Naive B cell (primary cell): ENCODE results near the gene PATJ. TPM values are rescaled to one million over a fixed set of nuclear protein-coding genes. Genes with fewer than 3 reads are reported as not detected.

Source experiments
- ATAC-seq, 2 donors: fragments of 150-1000 bp; cut with Tn5 transposase; 2 replicates each; pipeline ENCODE4 v1.10.0; 2021; ENCODE audit warnings: low read depth in 2 of 2, mild to moderate bottlenecking in 2 of 2, moderate library complexity in 2 of 2
- DNase-seq: peaks from one replicate; pipeline ENCODE4 v3.0.0; 2022
- H3K27ac Mint-ChIP-seq, 6 donors: one replicate each; pipeline ENCODE4 v1.8.0; 2020 to 2022; ENCODE audit warnings: mild to moderate bottlenecking in 6 of 6, mixed read lengths in 6 of 6, moderate library complexity in 5 of 6, inconsistent platforms in 2 of 6
- H3K27me3 Mint-ChIP-seq, 3 donors: one replicate each; pipeline ENCODE4 v1.8.0; 2021 to 2022; ENCODE audit warnings: mixed read lengths in 3 of 3, mild to moderate bottlenecking in 1 of 3
- H3K36me3 Mint-ChIP-seq, 2 donors: one replicate each; pipeline ENCODE4 v1.8.0; 2020 to 2022; ENCODE audit warnings: mixed read lengths in 2 of 2, inconsistent platforms in 1 of 2, mild to moderate bottlenecking in 1 of 2
- H3K4me1 Mint-ChIP-seq, 3 donors: one replicate each; pipeline ENCODE4 v1.8.0; 2020 to 2022; ENCODE audit warnings: mixed read lengths in 3 of 3, inconsistent platforms in 1 of 3, mild to moderate bottlenecking in 1 of 3, moderate library complexity in 1 of 3
- H3K4me3 Mint-ChIP-seq, 8 donors: one replicate each; pipeline ENCODE4 v1.8.0; 2020 to 2022; ENCODE audit warnings: mild to moderate bottlenecking in 8 of 8, mixed read lengths in 8 of 8, moderate library complexity in 8 of 8, inconsistent platforms in 2 of 8
- H3K9me3 Mint-ChIP-seq, 7 donors: one replicate each; pipeline ENCODE4 v1.8.0; 2020 to 2022; ENCODE audit warnings: mixed read lengths in 7 of 7, mild to moderate bottlenecking in 5 of 7, inconsistent platforms in 2 of 7, moderate library complexity in 1 of 7
- polyA plus RNA-seq, 6 donors: library from polyadenylated mRNA; unstranded; fragments of 300-500 nt; fragmentation: Illumina TruSeq; gene quantifications; one replicate each; pipeline ENCODE4 v1.2.3, GENCODE V29; 2021; ENCODE audit warnings: low read depth in 6 of 6

PATJ gene
- polyA plus RNA-seq, 6 donors from 2014 or later = 5.5 to 18.9 (median 11.0) TPM

GRCh38 chr1:62057230-62057629, 314.9 kb downstream of the PATJ start:
- no peaks in the 10 kb centered on the region for H3K27me3 Mint-ChIP-seq
- no peak for ATAC-seq
- DNase-seq = no peak
- no peak overlapping the region for H3K27ac Mint-ChIP-seq
- no peaks in the 10 kb centered on the region for H3K4me1 Mint-ChIP-seq
- H3K4me3 Mint-ChIP-seq = no peak overlapping the region
- peaks cover 0 to 7% of the 10 kb centered on the region in 2 donors for H3K36me3 Mint-ChIP-seq
- H3K9me3 Mint-ChIP-seq = no peaks in the 10 kb centered on the region

GRCh38 chr1:62057641-62058290, 315.5 kb downstream of the PATJ start:
- no peaks in the 10 kb centered on the region for H3K4me1 Mint-ChIP-seq
- H3K4me3 Mint-ChIP-seq = no peak overlapping the region
- peaks cover 0 to 2% (median 0%) of the 10 kb centered on the region in 7 donors for H3K9me3 Mint-ChIP-seq
- DNase-seq (no peak), ATAC-seq (no peak)
- H3K27ac Mint-ChIP-seq = no peak overlapping the region
- peaks cover 0 to 8% of the 10 kb centered on the region in 2 donors for H3K36me3 Mint-ChIP-seq
- H3K27me3 Mint-ChIP-seq = no peaks in the 10 kb centered on the region

- no peak overlapping the region for H3K4me3 Mint-ChIP-seq
- peaks cover 0 to 14% (median 0%) of the 10 kb centered on the region in 7 donors for H3K9me3 Mint-ChIP-seq
- DNase-seq (no peak), ATAC-seq (no peak)
- H3K27me3 Mint-ChIP-seq = no peaks in the 10 kb centered on the region
- H3K36me3 Mint-ChIP-seq = peaks cover 3 to 15% of the 10 kb centered on the region in 2 donors
- no peak overlapping the region for H3K27ac Mint-ChIP-seq
- no peaks in the 10 kb centered on the region for H3K4me1 Mint-ChIP-seq
Measured at GRCh38 chr1:62058956-62059355, 316.7 kb downstream of the PATJ start.

GRCh38 chr1:62062087-62062486, 319.8 kb downstream of the PATJ start:
- no peak overlapping the region for H3K4me3 Mint-ChIP-seq
- H3K27me3 Mint-ChIP-seq = no peaks in the 10 kb centered on the region
- no peak for ATAC-seq
- peaks cover 12 to 31% of the 10 kb centered on the region in 2 donors for H3K36me3 Mint-ChIP-seq
- H3K4me1 Mint-ChIP-seq = peaks cover 0 to 1% (median 0%) of the 10 kb centered on the region in 3 donors
- DNase-seq = no peak
- no peak overlapping the region for H3K27ac Mint-ChIP-seq
- H3K9me3 Mint-ChIP-seq = peaks cover 0 to 28% (median 4%) of the 10 kb centered on the region in 7 donors

- peaks cover 12 to 34% of the 10 kb centered on the region in 2 donors for H3K36me3 Mint-ChIP-seq
- no peaks in the 10 kb centered on the region for H3K27me3 Mint-ChIP-seq
- no peak overlapping the region for H3K27ac Mint-ChIP-seq
- peaks cover 0 to 1% (median 0%) of the 10 kb centered on the region in 3 donors for H3K4me1 Mint-ChIP-seq
- H3K4me3 Mint-ChIP-seq = no peak overlapping the region
- DNase-seq (no peak), ATAC-seq (no peak)
- peaks cover 0 to 28% (median 4%) of the 10 kb centered on the region in 7 donors for H3K9me3 Mint-ChIP-seq
Measured at GRCh38 chr1:62064829-62065407, 322.6 kb downstream of the PATJ start.

- H3K27me3 Mint-ChIP-seq = no peaks in the 10 kb centered on the region
- H3K36me3 Mint-ChIP-seq = peaks cover 12 to 34% of the 10 kb centered on the region in 2 donors
- DNase-seq = no peak
- H3K4me1 Mint-ChIP-seq = peaks cover 0 to 1% (median 0%) of the 10 kb centered on the region in 3 donors
- no peak overlapping the region for H3K27ac Mint-ChIP-seq
- H3K9me3 Mint-ChIP-seq = peaks cover 0 to 28% (median 4%) of the 10 kb centered on the region in 7 donors
- ATAC-seq = no peak
- no peak overlapping the region for H3K4me3 Mint-ChIP-seq
Measured at GRCh38 chr1:62066713-62067112, 324.4 kb downstream of the PATJ start.

- peaks cover 12 to 25% of the 10 kb centered on the region in 2 donors for H3K36me3 Mint-ChIP-seq
Measured at GRCh38 chr1:62068416-62068843, 326.1 kb downstream of the PATJ start.

GRCh38 chr1:62068978-62069377, 326.7 kb downstream of the PATJ start:
- no peak overlapping the region for H3K27ac Mint-ChIP-seq
- H3K4me1 Mint-ChIP-seq = peaks cover 0 to 1% (median 0%) of the 10 kb centered on the region in 3 donors
- H3K27me3 Mint-ChIP-seq = no peaks in the 10 kb centered on the region
- H3K9me3 Mint-ChIP-seq = peaks cover 0 to 14% (median 4%) of the 10 kb centered on the region in 7 donors
- no peak for ATAC-seq
- no peak for DNase-seq
- no peak overlapping the region for H3K4me3 Mint-ChIP-seq
- H3K36me3 Mint-ChIP-seq = peaks cover 10 to 20% of the 10 kb centered on the region in 2 donors

More at GRCh38 chr1:62068416-62068843, 326.1 kb downstream of the PATJ start:
- ATAC-seq (no peak), DNase-seq (no peak)
- no peak overlapping the region for H3K4me3 Mint-ChIP-seq
- no peaks in the 10 kb centered on the region for H3K27me3 Mint-ChIP-seq
- no peak overlapping the region for H3K27ac Mint-ChIP-seq
- peaks cover 0 to 1% (median 0%) of the 10 kb centered on the region in 3 donors for H3K4me1 Mint-ChIP-seq
- H3K9me3 Mint-ChIP-seq = peaks cover 0 to 19% (median 4%) of the 10 kb centered on the region in 7 donors

- Mint-ChIP-seq H3K4me3 (no peak overlapping the region), H3K27ac (no peak overlapping the region), H3K27me3 (no peaks in the 10 kb centered on the region), H3K36me3 (peaks cover 7 to 10% of the 10 kb centered on the region in 2 donors), H3K9me3 (peaks cover 0 to 14% (median 4%) of the 10 kb centered on the region in 7 donors), H3K4me1 (no peaks in the 10 kb centered on the region)
- ATAC-seq (no peak), DNase-seq (no peak)
Measured at GRCh38 chr1:62070384-62071011, 328.2 kb downstream of the PATJ start.

GRCh38 chr1:62071695-62072094, 329.4 kb downstream of the PATJ start:
- H3K27ac Mint-ChIP-seq = peak overlapping the region in 1 of 6 donors; percentile 90
- peaks cover 3 to 5% of the 10 kb centered on the region in 2 donors for H3K36me3 Mint-ChIP-seq
- ATAC-seq (no peak), DNase-seq (no peak)
- H3K27me3 Mint-ChIP-seq = no peaks in the 10 kb centered on the region
- no peak overlapping the region for H3K4me3 Mint-ChIP-seq
- no peaks in the 10 kb centered on the region for H3K4me1 Mint-ChIP-seq
- peaks cover 0 to 5% (median 1%) of the 10 kb centered on the region in 7 donors for H3K9me3 Mint-ChIP-seq

GRCh38 chr1:62076286-62076685, 334.0 kb downstream of the PATJ start:
- ATAC-seq (no peak), DNase-seq (no peak)
- Mint-ChIP-seq H3K27me3 (no peaks in the 10 kb centered on the region), H3K27ac (no peak overlapping the region), H3K4me3 (no peak overlapping the region), H3K4me1 (no peaks in the 10 kb centered on the region), H3K36me3 (peaks cover 0 to 6% of the 10 kb centered on the region in 2 donors), H3K9me3 (no peaks in the 10 kb centered on the region)

GRCh38 chr1:62077821-62078220, 335.5 kb downstream of the PATJ start:
- no peak for DNase-seq
- H3K27me3 Mint-ChIP-seq = no peaks in the 10 kb centered on the region
- ATAC-seq = no peak
- no peaks in the 10 kb centered on the region for H3K9me3 Mint-ChIP-seq
- H3K4me3 Mint-ChIP-seq = no peak overlapping the region
- no peaks in the 10 kb centered on the region for H3K4me1 Mint-ChIP-seq
- H3K36me3 Mint-ChIP-seq = peaks cover 0 to 6% of the 10 kb centered on the region in 2 donors
- no peak overlapping the region for H3K27ac Mint-ChIP-seq

GRCh38 chr1:62082456-62083363, 340.4 kb downstream of the PATJ start:
- H3K27ac Mint-ChIP-seq = no peak overlapping the region
- peak; percentile 1 for DNase-seq
- no peaks in the 10 kb centered on the region for H3K4me1 Mint-ChIP-seq
- H3K9me3 Mint-ChIP-seq = no peaks in the 10 kb centered on the region
- no peaks in the 10 kb centered on the region for H3K27me3 Mint-ChIP-seq
- no peak overlapping the region for H3K4me3 Mint-ChIP-seq
- peak in 1 of 2 donors; percentile 39 for ATAC-seq
- H3K36me3 Mint-ChIP-seq = peaks cover 0 to 12% of the 10 kb centered on the region in 2 donors
